ENCODE data around the gene LRRC8E. TPM values are rescaled to one million over a fixed set of nuclear protein-coding genes. Genes with fewer than 3 reads are reported as not detected.
A peak's percentile ranks its signal among the peaks of the same experiment; 100 is the strongest.

The LRRC8E gene
- total RNA-seq, 3 donors from 2014 or later, result 1.4 to 15.1 (median 6.6) TPM

- DNase-seq (ENCODE audit: low spot score in 2 of 2), result no peak
- H3K27ac ChIP-seq, result peak overlapping the region; percentile 62 to 92
- intact Hi-C loops (cut with DNase I; ENCODE audit: low total_unique reads), result loop anchor here (5.0 kb wide), 1 partner anchor 48 kb away; no protein-coding TSS in a partner anchor
- H3K9me3 ChIP-seq, result no peaks in the 10 kb centered on the region
- H3K4me1 ChIP-seq, result peaks cover 10 to 18% of the 10 kb centered on the region in 2 donors
- H3K4me3 ChIP-seq, result no peak overlapping the region
- TF ChIP-seq CTCF (IDR thresholded peaks at IDR 0.05), result no peak
- TF ChIP-seq POLR2AphosphoS5 (IDR thresholded peaks at IDR 0.05), result no peak
- TF ChIP-seq POLR2A (IDR thresholded peaks at IDR 0.05), result no peak
- no peaks in the 10 kb centered on the region for H3K36me3 ChIP-seq
- no peaks in the 10 kb centered on the region for H3K27me3 ChIP-seq
Observed at GRCh38 chr19:7900401-7900870, 12.1 kb downstream of the LRRC8E start.

- no peak for DNase-seq (ENCODE audit: low spot score in 2 of 2)
- no peak overlapping the region for H3K4me3 ChIP-seq
- H3K36me3 ChIP-seq, result no peaks in the 10 kb centered on the region
- no peaks in the 10 kb centered on the region for H3K27me3 ChIP-seq
- H3K9me3 ChIP-seq, result no peaks in the 10 kb centered on the region
- H3K4me1 ChIP-seq, result peaks cover 14 to 18% of the 10 kb centered on the region in 2 donors
- intact Hi-C loops (cut with DNase I; ENCODE audit: low total_unique reads), result loop anchor here (5.0 kb wide), 1 partner anchor 49 kb away; no protein-coding TSS in a partner anchor
- H3K27ac ChIP-seq, result peak overlapping the region; percentile 62 to 92
- TF ChIP-seq CTCF (IDR thresholded peaks at IDR 0.05) (no peak), POLR2A (IDR thresholded peaks at IDR 0.05) (no peak), POLR2AphosphoS5 (IDR thresholded peaks at IDR 0.05) (no peak)
Observed at GRCh38 chr19:7900931-7901330, 12.6 kb downstream of the LRRC8E start.

GRCh38 chr19:7901337-7901736 is 13.0 kb downstream of the LRRC8E start:
- H3K9me3 ChIP-seq, result no peaks in the 10 kb centered on the region
- H3K27me3 ChIP-seq, result no peaks in the 10 kb centered on the region
- TF ChIP-seq POLR2A (IDR thresholded peaks at IDR 0.05) (no peak), POLR2AphosphoS5 (IDR thresholded peaks at IDR 0.05) (no peak), CTCF (IDR thresholded peaks at IDR 0.05) (no peak)
- peaks cover 14 to 18% of the 10 kb centered on the region in 2 donors for H3K4me1 ChIP-seq
- H3K36me3 ChIP-seq, result no peaks in the 10 kb centered on the region
- DNase-seq (ENCODE audit: low spot score in 2 of 2), result no peak
- H3K4me3 ChIP-seq, result no peak overlapping the region
- peak overlapping the region; percentile 62 to 92 for H3K27ac ChIP-seq
- intact Hi-C loops (cut with DNase I; ENCODE audit: low total_unique reads), result loop anchor here (5.0 kb wide), 1 partner anchor 49 kb away; no protein-coding TSS in a partner anchor

- peak overlapping the region; percentile 92 to 94 for H3K27ac ChIP-seq
- no peak for DNase-seq (ENCODE audit: low spot score in 2 of 2)
- intact Hi-C loops (cut with DNase I; ENCODE audit: low total_unique reads), result loop anchor here (1.0 to 5.0 kb wide), 2 partner anchors 36 to 51 kb away; no protein-coding TSS in a partner anchor
- H3K36me3 ChIP-seq, result no peaks in the 10 kb centered on the region
- no peaks in the 10 kb centered on the region for H3K27me3 ChIP-seq
- TF ChIP-seq CTCF (IDR thresholded peaks at IDR 0.05) (no peak), POLR2AphosphoS5 (IDR thresholded peaks at IDR 0.05) (no peak), POLR2A (IDR thresholded peaks at IDR 0.05) (no peak)
- H3K9me3 ChIP-seq, result no peaks in the 10 kb centered on the region
- peak overlapping the region; percentile 53 to 89 (median 87) for H3K4me3 ChIP-seq
- H3K4me1 ChIP-seq, result peaks cover 14 to 18% of the 10 kb centered on the region in 2 donors
Observed at GRCh38 chr19:7902796-7903243, 14.5 kb downstream of the LRRC8E start.

- peak; percentile 99 to 100 for DNase-seq (ENCODE audit: low spot score in 2 of 2)
- Histone ChIP-seq H3K9me3 (no peaks in the 10 kb centered on the region), H3K4me3 (peak within 1 kb of the TSS; percentile 85 to 89 (median 87)), H3K4me1 (peaks cover 14 to 18% of the 10 kb centered on the region in 2 donors), H3K36me3 (no peaks in the 10 kb centered on the region), H3K27me3 (no peaks in the 10 kb centered on the region), H3K27ac (peak within 1 kb of the TSS; percentile 92 to 94)
- intact Hi-C loops (cut with DNase I; ENCODE audit: low total_unique reads), result loop anchor here (1.0 to 5.0 kb wide), 2 partner anchors 36 to 51 kb away; no protein-coding TSS in a partner anchor
- TF ChIP-seq POLR2A (IDR thresholded peaks at IDR 0.05) (peak; percentile 63), CTCF (IDR thresholded peaks at IDR 0.05) (peak; percentile 42 to 54 (median 50)), POLR2AphosphoS5 (IDR thresholded peaks at IDR 0.05) (peak; percentile 69 to 85 (median 70))
Observed at GRCh38 chr19:7903244-7904073, 15.1 kb downstream of the LRRC8E start, which contains the start of gene MAP2K7. MAP2K7 (plus strand) TSS chr19:7903877; CDS start chr19:7903945, 68 bp downstream.
